Endothelial cell of hepatic sinusoid (primary cell): Measurements from ENCODE around the gene SORCS1.

Experiments used
- in situ Hi-C: cut with HindIII; loops from 2 replicates; pipeline ENCODE4 v1.10.0; 2017; ENCODE audit warnings: low sequenced_read_pairs

SORCS1 gene

DNA sequence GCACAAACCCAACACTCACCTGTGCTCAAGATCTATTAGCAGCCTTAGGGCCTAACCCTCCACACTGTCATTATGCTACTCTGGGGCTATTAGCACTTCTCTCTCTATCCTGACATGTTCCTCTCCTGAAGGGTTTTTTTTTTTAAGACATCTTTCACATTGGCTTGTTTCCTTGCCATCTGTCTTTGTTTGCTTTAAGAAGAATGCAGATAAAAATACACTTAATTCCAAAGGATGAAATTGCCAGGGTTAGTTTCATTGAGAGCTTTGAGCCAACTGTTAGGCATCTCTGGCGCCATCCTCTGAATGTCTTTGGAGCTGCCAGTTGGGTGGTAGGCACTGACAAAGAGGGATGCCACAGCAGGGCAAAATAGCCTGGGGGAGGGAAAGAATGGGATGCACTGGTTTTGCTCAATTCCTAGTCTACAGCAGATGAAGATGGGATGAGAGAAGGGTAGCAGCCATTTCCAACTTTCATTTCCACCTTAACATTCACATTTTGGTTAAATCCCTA, 399.2 kb downstream of the SORCS1 start:
- in situ Hi-C loops = no loop called here

DNA sequence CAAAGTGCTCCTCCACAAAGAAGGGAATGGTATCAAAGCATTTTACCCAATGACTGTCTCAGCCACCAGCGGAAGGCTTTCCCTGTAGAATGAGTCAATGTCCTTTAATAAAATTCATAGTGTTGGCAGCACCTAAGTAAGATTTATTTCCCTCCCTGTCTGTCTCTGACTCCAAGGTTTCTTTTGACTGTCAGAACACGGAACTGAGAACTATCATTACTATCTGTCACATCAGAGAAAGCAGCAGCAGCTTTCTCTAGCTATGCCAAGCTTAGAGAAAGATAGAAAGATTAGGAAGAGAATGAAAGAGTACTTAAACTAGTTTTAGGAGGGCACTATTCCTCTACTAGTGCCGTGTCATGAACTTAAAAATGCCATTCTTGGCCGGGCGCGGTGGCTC, 400.1 kb downstream of the SORCS1 start:
- in situ Hi-C loops = no loop called here

DNA sequence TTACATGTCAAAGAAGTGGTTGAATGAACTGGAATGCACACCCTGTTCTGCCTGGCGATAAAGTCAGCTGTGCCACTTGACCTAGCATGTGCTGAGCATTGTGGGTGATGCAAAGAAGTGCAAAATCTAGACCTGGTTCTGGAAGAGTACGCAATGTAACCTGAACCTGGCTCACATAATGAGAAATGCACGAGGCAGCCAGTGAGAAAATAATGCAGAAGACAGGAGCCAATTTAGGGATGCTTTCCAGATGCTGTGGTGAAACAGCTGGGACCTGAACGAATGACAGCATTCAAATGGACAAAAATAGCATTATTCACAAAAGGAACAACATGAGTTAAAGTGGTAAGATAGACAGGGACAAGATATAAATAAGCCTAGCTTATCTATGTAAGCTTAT, 402.6 kb downstream of the SORCS1 start:
- in situ Hi-C loops = no loop called here

DNA sequence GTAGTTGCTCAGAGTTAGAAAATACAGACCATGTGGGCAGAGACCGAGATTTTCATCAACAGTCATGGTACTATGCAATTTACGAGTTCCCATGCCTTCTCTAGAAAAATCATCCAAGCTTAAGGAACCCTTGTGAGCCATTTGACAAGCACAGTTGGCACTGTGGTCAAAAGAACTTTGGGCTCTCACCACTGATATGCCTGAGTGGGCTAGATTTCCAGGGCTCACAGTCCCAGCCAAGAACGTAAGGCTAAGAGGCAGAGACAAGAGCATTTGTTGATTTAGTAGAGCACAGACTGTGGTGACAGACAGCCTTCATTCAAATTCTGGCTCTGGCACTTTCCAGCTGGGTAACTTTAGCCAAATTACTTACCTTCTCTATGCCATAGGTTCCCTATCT, 407.0 kb downstream of the SORCS1 start:
- in situ Hi-C loops = no loop called here

DNA sequence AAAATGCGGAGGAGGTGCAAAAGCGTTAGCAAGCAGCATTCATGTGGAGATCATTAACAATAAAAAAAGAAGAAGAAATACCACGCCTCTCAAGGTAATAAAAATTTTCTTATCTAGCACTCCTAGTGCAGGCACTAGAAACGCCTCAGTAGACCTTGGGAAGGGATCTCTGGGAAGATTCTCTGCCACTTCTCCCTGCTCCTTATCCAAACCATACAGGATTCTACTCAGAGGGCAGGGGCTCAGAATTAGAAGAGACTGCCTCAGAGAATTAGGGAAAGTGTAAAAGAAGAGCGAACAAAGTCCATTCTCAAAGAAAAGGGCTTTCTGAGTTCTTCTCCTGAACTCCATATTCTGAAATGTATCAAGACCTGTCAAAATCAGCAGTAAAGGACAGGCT, 413.4 kb downstream of the SORCS1 start:
- in situ Hi-C loops = no loop called here

DNA sequence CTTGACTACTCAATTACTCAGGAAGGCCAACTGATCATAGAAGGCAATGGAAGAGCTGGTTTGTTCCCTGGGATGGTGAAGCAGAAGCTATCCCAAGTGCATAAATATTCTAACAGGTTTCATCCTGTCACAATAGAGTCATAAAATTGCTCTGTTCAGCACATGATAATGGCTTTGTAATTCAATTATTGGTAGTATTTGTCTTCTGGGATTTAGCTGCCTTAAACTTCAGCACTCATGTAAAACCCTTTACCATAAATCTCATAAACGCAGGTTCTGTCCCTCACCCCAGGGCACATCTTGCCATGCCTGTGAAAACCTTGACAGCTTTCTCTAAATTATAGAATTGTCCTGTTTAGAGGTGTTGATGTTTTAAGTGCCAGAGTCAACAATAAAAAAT, 417.6 kb downstream of the SORCS1 start:
- in situ Hi-C loops = no loop called here

DNA sequence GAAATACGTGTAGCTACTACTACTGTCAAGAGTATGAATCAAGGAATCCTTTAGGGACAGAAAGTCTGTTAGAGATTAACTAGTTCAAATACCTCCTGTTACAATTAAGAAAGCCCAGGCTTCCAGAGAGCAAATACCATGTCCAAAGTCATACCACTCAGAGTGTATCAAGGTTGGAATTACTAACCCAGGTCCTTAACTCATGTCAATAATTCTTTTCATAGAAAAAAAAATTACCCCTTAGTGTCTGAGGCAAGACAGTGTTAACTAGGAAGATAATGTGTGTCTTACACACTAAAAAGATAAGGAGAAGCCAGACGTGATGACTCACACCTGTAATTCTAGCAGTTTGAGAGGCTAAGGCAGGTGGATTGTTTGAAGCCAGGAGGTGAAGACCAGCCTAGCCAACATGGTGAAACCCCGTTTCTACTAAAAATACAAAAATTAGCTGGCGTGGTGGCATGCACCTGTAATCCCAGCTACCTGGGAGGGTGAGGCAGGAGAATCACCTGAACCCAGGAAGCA, 423.4 kb downstream of the SORCS1 start:
- in situ Hi-C loops = no loop called here

DNA sequence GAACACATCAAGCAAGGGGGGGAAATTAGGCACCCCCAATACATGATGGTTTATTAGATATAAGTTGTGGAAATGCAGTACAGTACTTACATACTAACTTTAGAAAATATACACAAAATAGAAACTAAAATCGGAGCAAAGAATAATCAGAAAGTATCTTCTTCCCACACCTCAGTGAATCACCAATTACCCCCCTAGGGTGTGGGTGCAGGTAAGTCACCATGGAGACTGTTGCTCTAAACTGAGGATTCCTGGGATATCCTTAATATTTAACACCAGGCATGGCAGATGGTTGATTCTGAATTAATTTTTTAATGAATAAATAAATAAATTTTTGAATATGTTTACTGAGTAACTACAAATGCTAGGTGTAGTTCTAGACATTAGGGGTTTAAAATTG, 424.4 kb downstream of the SORCS1 start:
- in situ Hi-C loops = no loop called here

DNA sequence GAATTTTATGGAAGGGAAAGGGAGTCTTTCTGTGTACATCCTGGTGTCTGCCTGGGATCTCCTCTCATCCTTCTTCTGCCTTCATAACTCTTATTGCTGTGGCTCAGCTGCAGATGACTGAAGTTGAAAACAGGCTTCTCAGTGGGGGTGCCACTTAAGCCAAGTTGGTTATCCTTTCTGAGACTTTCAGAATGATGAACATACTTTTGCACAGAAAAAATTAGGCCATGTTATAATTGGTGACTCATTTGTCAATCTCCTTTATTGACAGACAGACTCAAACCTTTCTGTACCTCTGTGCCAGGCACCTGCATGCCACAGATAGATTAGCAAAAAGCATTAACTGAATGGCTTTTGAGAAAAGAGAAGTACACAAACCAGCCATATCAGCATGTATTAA, 430.3 kb downstream of the SORCS1 start:
- in situ Hi-C loops = no loop called here

DNA sequence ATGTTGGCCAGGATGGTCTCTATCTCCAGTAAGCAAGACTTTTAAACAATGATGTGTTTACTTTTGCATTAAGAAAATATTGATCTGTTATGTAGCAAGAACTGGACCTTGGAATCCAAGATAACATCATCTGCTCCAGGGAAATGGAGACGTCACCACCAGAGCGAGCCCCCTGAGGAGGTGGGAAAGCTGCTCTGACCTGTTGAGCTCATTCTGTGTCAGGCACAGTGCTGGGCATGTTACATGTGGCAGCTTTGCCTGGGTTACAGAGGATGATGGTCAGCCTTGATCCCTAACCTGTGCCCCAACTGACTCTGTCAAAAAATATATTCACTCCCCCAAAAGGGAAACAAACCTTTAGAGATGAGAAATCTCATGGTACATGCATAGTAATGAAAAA, 436.3 kb downstream of the SORCS1 start:
- in situ Hi-C loops = no loop called here

DNA sequence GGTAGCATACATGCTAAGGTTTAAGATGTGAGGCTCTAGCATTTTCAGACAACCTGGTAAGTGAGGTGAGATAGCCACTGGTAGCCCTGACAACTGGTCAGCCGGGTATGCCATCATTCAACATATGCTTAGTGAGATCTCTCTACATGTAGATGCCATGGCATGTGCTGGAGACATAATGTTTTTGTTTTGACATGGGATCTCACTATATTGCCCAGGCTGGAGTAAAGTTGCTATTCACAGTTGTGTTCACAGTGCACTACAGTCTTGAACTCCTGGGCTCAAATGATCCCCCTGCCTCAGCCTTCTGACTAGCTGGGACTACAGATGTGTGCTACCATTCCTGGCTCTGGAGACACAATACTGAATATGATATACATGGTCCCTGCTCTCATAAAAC, 437.3 kb downstream of the SORCS1 start:
- in situ Hi-C loops = no loop called here

DNA sequence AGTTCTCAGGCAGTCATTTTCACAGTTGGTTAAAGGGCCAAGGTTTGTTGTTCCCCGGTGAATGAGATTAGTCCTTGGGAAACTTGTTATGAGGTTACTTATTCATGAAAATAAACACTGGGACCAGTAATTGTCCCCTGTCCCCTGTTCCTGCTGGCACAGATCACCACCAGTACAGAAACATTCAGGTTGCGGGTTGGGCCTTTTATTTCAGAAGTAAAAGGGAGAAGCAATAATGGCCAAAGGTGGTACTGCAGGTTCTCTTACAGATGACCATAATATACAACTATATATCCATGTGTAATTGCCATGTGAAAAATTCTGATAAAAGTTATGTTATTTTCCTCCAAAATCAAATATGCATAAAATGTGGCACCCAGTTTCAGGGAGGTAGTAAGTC, 442.0 kb downstream of the SORCS1 start:
- in situ Hi-C loops = no loop called here

DNA sequence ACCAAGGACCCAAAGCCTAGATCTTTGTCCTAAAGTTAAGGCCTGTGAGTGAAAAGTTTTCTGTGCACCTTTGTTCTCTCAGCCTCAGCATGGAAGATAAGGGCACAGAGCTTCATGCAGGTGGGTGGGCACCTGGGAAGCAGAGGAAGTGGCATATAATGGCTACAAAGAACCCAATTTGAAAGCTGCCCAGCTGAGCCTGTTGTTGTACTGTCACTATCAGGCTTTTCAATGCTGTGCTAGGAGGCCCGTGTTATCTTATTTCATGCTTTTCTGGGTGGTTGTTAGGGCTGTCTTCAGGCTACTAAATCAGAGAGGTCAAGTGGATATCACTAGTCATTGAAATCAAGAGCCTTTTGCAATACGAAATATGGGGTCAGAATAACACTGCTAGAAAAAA, 443.8 kb downstream of the SORCS1 start:
- in situ Hi-C loops = no loop called here

DNA sequence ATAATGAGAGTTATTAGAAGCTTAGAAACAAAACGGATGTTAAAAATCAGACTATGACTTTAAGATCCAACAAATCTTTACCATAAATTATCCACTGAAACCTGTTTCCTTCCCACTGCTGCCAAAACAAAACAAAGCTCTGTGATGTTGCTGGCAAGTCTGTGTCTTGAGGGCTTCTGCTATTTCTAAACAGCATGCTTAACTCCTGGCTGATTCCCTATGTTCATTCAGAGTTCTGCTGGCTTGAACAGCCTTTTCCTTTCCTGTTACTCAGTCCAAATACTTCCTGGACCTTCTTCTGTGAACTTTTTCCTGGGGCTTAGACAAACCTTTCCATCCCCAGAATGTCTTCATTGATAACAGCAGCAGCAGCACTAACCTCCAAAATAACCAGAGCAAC, 448.1 kb downstream of the SORCS1 start:
- in situ Hi-C loops = no loop called here

DNA sequence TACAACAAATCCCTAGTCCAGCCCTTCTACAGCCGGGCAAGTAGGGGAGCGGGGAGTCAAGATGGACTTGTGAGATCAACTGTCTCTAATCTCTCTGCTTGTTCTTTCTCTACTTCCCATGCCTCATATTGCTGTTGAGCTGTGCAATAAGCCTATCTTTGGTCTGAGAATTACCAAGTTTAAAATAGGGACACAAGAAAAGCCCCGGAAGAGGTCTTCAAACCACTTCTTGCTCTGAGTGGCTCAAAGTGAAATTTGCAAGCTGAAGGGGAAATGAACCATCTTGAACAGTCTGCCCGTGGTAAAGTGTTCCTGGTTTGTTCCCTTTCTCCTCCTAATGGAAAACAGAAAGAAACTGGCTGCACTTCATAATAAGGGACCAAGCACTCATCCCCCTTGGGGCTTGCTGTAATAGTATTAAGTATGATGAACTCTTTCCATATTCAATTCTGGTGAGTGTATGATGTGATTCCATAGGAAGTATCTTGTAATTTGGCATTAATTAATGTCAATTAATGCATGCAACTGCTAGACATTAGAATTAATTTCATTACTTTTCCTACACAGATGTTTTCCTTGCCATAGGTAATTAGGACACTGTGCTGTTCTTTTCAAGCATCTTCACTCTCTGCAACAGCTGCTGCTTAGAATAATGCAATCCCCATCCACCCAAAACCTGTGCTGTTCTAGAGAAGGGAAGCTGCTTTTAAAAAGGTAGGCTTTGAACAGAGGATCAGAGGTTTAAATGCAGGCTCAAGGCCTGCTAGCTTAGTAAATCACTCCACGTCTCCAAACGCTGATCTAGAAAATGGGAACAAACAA, 449.6 kb downstream of the SORCS1 start:
- in situ Hi-C loops = no loop called here

DNA sequence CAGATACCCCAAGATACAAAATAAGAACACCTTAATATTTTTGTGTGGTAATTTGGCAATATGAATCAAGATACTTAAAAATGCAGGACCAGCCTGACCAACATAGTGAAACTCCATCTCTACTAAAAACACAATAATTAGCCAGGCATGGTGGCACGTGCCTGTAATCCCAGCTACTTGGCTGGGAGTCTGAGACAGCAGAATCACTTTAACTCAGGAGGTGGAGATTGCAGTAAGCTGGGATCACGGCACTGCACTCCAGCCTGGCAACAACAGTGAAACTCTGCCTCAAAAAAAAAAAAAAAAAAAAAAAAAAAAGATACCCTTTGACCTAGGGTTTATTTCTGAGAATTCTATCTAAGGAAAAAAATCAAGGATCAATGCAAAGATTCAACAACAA, 450.7 kb downstream of the SORCS1 start:
- in situ Hi-C loops = no loop called here

DNA sequence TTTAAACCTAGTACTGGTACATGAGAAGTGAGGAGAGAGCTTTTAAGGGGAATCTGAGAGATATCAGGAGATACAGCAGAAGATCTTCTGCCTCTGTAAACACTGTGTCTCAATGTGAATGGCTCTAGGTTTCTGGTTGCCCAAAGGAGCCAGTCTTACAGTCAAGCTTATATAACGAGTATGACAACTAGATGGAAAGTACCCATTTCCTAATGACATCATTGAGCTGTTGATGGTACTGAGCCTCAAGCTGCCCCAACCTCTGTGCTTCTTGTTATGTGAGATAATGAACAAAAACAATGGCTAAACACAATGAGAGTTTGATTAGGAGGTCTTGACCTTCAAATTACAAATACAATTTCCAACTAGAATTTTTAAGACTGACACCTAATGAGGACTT, 451.5 kb downstream of the SORCS1 start:
- in situ Hi-C loops = no loop called here

DNA sequence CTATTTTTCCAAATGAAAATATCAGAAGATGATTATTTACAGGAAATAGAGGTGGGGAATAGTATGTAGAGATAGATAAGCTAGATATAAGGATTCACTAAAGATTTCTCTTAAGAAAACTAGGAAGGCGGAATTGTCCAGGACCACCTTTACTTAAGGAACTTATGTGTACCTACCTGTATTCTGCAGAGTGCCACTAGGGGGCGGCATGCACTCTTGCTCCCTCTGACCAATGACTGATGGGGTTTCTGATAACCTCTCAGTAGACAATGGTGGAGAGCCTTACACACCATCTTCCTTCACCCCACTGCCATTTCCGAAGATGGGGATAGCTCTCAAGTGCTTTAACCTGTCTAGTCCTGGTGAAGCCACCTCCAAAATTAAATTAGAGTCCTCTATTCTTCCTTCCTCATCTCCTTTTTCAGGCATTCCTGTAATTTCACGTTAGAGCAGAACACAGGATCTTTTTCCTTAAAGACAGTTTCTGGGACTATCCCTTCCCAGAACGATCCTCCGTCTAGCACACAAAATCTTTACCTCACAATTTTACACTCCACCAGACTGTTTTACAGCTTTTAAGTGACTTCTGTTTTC, 453.1 kb downstream of the SORCS1 start:
- in situ Hi-C loops = no loop called here

DNA sequence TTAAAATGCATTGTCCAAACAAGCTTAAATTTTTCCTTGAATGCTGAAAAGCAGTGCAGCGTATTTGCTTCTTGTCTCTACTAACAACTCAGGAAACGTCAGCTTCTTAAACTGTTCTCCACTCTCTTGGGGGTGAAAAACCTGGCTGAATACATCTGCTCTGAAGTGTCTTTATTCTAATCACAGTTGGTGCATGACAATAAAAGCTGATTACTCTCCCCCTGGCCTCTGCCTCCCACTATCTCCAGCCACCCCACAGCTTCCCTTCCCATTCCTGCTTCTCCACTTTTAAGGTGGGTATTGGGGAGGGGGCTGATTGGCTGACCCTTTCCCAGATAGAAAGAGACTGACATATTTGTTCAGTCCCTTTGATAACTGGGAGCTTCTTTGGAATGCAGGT, 456.0 kb downstream of the SORCS1 start:
- in situ Hi-C loops = no loop called here

DNA sequence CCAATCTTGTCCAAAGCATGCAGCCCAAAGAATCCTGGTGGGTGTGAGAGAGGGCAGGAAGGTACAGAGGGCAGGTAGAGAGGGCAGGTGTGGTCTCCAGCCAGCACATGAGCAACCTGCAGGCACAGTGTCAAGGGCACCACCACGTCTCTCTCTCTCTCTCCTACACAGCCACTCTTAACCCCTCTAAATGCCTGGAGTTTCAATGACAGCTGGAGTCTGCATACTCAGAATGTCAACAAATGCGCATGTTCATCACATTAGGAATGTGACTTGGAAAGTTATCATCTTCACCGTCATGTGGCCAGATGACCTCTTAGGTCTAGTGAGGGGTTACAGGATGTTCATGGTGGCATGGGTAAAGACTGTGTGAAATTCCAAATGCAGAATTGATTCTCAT, 456.8 kb downstream of the SORCS1 start:
- in situ Hi-C loops = no loop called here

DNA sequence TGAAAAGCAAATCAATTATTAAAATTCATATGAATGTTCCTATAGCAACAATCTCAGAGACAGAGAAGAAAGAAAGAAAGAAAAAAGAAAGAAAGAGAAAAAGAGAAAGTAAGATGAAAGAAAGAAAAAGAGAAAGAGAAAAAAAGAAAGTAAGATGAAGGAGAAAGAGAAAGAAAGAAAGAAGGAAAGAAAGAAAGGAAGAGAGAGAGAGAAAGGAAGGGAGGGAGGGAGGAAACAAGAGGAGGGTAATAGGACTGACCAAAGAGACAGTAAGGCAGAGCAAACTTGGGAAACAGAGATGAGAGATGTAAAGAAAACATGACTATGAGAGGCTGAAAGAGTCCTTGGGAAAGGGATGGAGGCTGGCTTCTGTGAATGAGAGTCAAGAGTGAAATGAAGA, 458.4 kb downstream of the SORCS1 start:
- in situ Hi-C loops = no loop called here

DNA sequence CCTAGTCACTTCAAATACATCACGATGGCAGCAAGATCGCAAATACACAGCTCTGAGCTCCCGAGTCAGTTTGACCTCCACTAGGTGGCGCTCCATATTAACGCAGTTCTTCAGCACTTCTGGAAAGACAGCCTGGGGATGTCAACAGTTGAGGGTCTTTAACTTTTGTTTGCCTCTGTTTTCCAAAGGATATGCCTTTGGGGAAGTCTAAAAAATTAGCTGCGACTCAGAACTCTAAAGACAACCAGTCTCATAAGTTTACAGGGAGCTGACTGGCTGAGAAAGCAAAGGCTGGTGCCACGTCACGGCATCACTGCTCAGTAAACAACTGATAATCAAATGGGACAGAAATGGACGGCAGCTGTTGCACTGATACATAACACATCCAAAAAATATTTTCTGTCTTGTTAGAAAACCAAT, 458.8 kb downstream of the SORCS1 start:
- in situ Hi-C loops = no loop called here
